T-helper 17 cell (primary cell): ENCODE results near the gene RBMS3. TPM values are rescaled to one million over a fixed set of nuclear protein-coding genes. Genes with fewer than 3 reads are reported as not detected.

Experiments
- ATAC-seq: fragments of 150-1000 bp; cut with Tn5 transposase; 2 replicates; pipeline ENCODE4 v1.10.0; 2021; ENCODE audit warnings: mild to moderate bottlenecking, moderate library complexity
- DNase-seq, 3 donors: peaks; one replicate each; pipeline versions ENCODE4 v3.0.0 to v3.0.0-alpha.2; 2020 to 2021
- H3K9me3 ChIP-seq: one replicate; pipeline ENCODE4 v1.7.0; 2013; ENCODE audit warnings: low read length, mild to moderate bottlenecking; ENCODE audit not compliant: control insufficient read depth, poor library complexity, severe bottlenecking
- H3K27ac Mint-ChIP-seq: one replicate; pipeline ENCODE4 v1.8.0; 2022; ENCODE audit warnings: mild to moderate bottlenecking, moderate library complexity, mixed read lengths
- H3K27me3 Mint-ChIP-seq: one replicate; pipeline ENCODE4 v1.8.0; 2022; ENCODE audit warnings: mixed read lengths
- H3K36me3 Mint-ChIP-seq: one replicate; pipeline ENCODE4 v1.8.0; 2022; ENCODE audit warnings: low read depth, mixed read lengths
- H3K4me1 Mint-ChIP-seq: one replicate; pipeline ENCODE4 v1.8.0; 2022; ENCODE audit warnings: mild to moderate bottlenecking, mixed read lengths
- H3K4me3 Mint-ChIP-seq: one replicate; pipeline ENCODE4 v1.8.0; 2022; ENCODE audit warnings: mild to moderate bottlenecking, moderate library complexity, mixed read lengths
- total RNA-seq, 4 donors: library from RNA in 2 of 4; stranded (reverse) in 2 of 4; gene quantifications; one replicate each; pipeline ENCODE4 v1.2.3 and lab custom pipeline; 2022 to 2026

Gene RBMS3
- total RNA-seq, 2 donors from 2014 or later: 0.37 to 1.7 TPM

DNA sequence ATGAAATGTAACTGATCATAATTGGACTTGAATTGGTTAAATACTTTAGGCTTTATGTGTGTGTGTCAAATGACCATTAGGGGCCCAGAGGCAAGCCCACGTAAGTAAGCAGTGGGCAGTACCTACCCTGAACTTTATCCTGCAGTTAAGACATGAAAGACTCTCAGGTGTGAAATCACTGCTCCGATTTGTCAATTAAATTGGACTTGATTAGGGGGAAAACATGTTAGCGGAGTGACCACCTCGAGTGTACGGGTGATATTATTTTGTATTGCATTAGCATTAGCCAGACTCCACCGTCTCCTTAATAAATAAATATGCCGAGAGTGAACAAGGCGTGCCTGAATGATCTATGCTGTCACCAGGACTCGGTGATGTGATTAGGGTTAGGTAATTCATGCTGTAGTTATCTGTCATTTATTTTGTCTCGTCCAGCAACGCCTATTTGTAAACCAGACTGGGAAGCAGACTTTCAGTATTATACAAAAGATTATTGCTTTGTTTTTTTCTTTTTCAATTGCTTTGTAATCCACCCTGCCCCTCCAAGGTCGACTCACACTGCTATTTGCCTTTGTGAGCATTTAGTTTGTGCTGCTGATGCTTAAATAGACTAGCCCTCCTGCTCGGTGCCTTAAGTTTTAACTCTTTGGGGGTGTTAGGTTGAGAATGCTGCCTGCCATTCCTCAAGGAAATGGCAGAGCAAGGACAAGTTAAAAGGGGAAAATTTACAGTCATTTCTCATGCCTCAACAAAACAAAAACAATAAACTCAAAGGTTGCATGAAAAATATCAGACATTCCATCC lies 1.8 kb downstream of the RBMS3 start:
- DNase-seq: no peak
- no peak overlapping the region for H3K27ac Mint-ChIP-seq
- peaks cover 26% of the 10 kb centered on the region for H3K27me3 Mint-ChIP-seq
- H3K36me3 Mint-ChIP-seq: no peaks in the 10 kb centered on the region
- H3K4me3 Mint-ChIP-seq: no peak overlapping the region
- no peaks in the 10 kb centered on the region for H3K9me3 ChIP-seq
- H3K4me1 Mint-ChIP-seq: peaks cover 15% of the 10 kb centered on the region
- no peak for ATAC-seq

- ATAC-seq (no peak), DNase-seq (no peak)
- Mint-ChIP-seq H3K4me1 (peaks cover 15% of the 10 kb centered on the region), H3K27me3 (peaks cover 26% of the 10 kb centered on the region), H3K4me3 (no peak overlapping the region), H3K36me3 (no peaks in the 10 kb centered on the region), H3K27ac (no peak overlapping the region)
- no peaks in the 10 kb centered on the region for H3K9me3 ChIP-seq
Measured at GRCh38 chr3:29283231-29284119, 2.6 kb downstream of the RBMS3 start.

- DNase-seq: no peak
- H3K9me3 ChIP-seq: no peaks in the 10 kb centered on the region
- Mint-ChIP-seq H3K27me3 (peaks cover 26% of the 10 kb centered on the region), H3K36me3 (no peaks in the 10 kb centered on the region), H3K27ac (no peak overlapping the region), H3K4me1 (peaks cover 15% of the 10 kb centered on the region), H3K4me3 (no peak overlapping the region)
- ATAC-seq: no peak
Measured at GRCh38 chr3:29284497-29284896, 3.6 kb downstream of the RBMS3 start.

GRCh38 chr3:29285471-29286071 lies 4.7 kb downstream of the RBMS3 start:
- DNase-seq: no peak
- H3K36me3 Mint-ChIP-seq: no peaks in the 10 kb centered on the region
- no peak for ATAC-seq
- peaks cover 25% of the 10 kb centered on the region for H3K27me3 Mint-ChIP-seq
- no peaks in the 10 kb centered on the region for H3K9me3 ChIP-seq
- H3K4me3 Mint-ChIP-seq: no peak overlapping the region
- peaks cover 11% of the 10 kb centered on the region for H3K4me1 Mint-ChIP-seq
- no peak overlapping the region for H3K27ac Mint-ChIP-seq

- no peak for DNase-seq
- no peaks in the 10 kb centered on the region for H3K9me3 ChIP-seq
- Mint-ChIP-seq H3K27me3 (peaks cover 14% of the 10 kb centered on the region), H3K36me3 (no peaks in the 10 kb centered on the region), H3K4me3 (no peak overlapping the region), H3K4me1 (peaks cover 4% of the 10 kb centered on the region), H3K27ac (no peak overlapping the region)
- no peak for ATAC-seq
Measured at GRCh38 chr3:29286478-29287240, 5.8 kb downstream of the RBMS3 start.

GRCh38 chr3:29290596-29290995 lies 9.7 kb downstream of the RBMS3 start:
- Mint-ChIP-seq H3K27ac (no peak overlapping the region), H3K4me3 (no peak overlapping the region), H3K4me1 (no peaks in the 10 kb centered on the region), H3K27me3 (no peaks in the 10 kb centered on the region), H3K36me3 (peaks cover 2% of the 10 kb centered on the region)
- H3K9me3 ChIP-seq: no peaks in the 10 kb centered on the region
- DNase-seq: no peak
- no peak for ATAC-seq

- no peak overlapping the region for H3K27ac Mint-ChIP-seq
- H3K9me3 ChIP-seq: no peaks in the 10 kb centered on the region
- H3K27me3 Mint-ChIP-seq: no peaks in the 10 kb centered on the region
- DNase-seq (no peak), ATAC-seq (no peak)
- H3K4me1 Mint-ChIP-seq: no peaks in the 10 kb centered on the region
- H3K36me3 Mint-ChIP-seq: peaks cover 2% of the 10 kb centered on the region
- no peak overlapping the region for H3K4me3 Mint-ChIP-seq
Measured at GRCh38 chr3:29291260-29291981, 10.6 kb downstream of the RBMS3 start.

DNA sequence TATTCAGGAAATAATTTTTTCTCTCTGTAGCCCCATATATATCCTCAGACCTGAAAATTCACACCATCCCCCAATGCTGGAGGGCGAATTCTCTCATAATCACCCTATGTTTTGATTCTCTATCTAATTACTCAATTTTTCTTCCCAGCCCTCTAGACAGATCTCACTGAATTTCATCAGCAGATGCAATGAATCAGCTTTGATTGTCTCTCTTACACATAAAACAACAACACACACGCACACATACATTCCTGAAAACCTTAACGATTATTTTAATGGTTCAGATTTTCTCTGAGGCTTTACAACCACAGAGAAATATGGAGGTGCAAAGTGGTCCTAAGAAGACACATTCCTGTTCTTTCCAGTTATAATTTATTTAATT lies 11.1 kb downstream of the RBMS3 start:
- DNase-seq: no peak
- no peak for ATAC-seq
- no peaks in the 10 kb centered on the region for H3K27me3 Mint-ChIP-seq
- no peaks in the 10 kb centered on the region for H3K9me3 ChIP-seq
- no peaks in the 10 kb centered on the region for H3K4me1 Mint-ChIP-seq
- H3K36me3 Mint-ChIP-seq: peaks cover 2% of the 10 kb centered on the region
- H3K27ac Mint-ChIP-seq: no peak overlapping the region
- no peak overlapping the region for H3K4me3 Mint-ChIP-seq

- no peak overlapping the region for H3K27ac Mint-ChIP-seq
- ATAC-seq: no peak
- no peaks in the 10 kb centered on the region for H3K9me3 ChIP-seq
- H3K27me3 Mint-ChIP-seq: no peaks in the 10 kb centered on the region
- DNase-seq: no peak
- no peaks in the 10 kb centered on the region for H3K4me1 Mint-ChIP-seq
- peaks cover 2% of the 10 kb centered on the region for H3K36me3 Mint-ChIP-seq
- H3K4me3 Mint-ChIP-seq: no peak overlapping the region
Measured at GRCh38 chr3:29293421-29293820, 12.6 kb downstream of the RBMS3 start.

DNA sequence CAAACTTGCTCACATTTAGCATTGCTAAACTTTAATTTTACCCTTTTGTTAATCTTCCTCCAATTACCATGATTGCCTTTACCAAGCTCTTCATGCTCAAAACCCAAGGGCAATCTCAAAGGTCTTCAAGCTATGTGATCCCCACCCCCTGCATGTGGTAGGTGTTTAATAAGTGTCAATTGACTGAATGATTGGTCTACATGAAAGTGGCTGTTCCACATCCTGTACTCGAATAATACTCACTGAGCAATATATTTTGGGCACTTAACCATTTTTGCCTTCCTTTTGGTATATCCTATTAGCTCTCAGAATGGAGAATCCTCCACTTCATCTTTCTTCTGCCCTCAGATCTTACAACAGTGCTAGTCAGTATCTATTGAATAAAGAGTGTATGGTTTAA lies 17.1 kb downstream of the RBMS3 start:
- ATAC-seq (no peak), DNase-seq (no peak)
- no peak overlapping the region for H3K4me3 Mint-ChIP-seq
- H3K27ac Mint-ChIP-seq: no peak overlapping the region
- no peaks in the 10 kb centered on the region for H3K4me1 Mint-ChIP-seq
- peaks cover 2% of the 10 kb centered on the region for H3K36me3 Mint-ChIP-seq
- no peaks in the 10 kb centered on the region for H3K27me3 Mint-ChIP-seq
- no peaks in the 10 kb centered on the region for H3K9me3 ChIP-seq

- Mint-ChIP-seq H3K27me3 (no peaks in the 10 kb centered on the region), H3K27ac (no peak overlapping the region), H3K4me1 (no peaks in the 10 kb centered on the region), H3K36me3 (no peaks in the 10 kb centered on the region), H3K4me3 (no peak overlapping the region)
- no peaks in the 10 kb centered on the region for H3K9me3 ChIP-seq
- ATAC-seq: no peak
- DNase-seq: no peak
Measured at GRCh38 chr3:29301332-29302019, 20.6 kb downstream of the RBMS3 start.

- H3K27me3 Mint-ChIP-seq: no peaks in the 10 kb centered on the region
- ATAC-seq (no peak), DNase-seq (no peak)
- no peak overlapping the region for H3K27ac Mint-ChIP-seq
- no peak overlapping the region for H3K4me3 Mint-ChIP-seq
- H3K9me3 ChIP-seq: no peaks in the 10 kb centered on the region
- no peaks in the 10 kb centered on the region for H3K4me1 Mint-ChIP-seq
- no peaks in the 10 kb centered on the region for H3K36me3 Mint-ChIP-seq
Measured at GRCh38 chr3:29302619-29303018, 21.7 kb downstream of the RBMS3 start.
